Measurements from ENCODE around the gene TMEM62.

- TF ChIP-seq CTCF (IDR thresholded peaks at IDR 0.05; ENCODE audit: insufficient read depth, low read length) (no peak), POLR2AphosphoS5 (IDR thresholded peaks at IDR 0.05; ENCODE audit: low read depth) (no peak), GABPA (IDR thresholded peaks at IDR 0.05; ENCODE audit: low read depth) (no peak), SPI1 (IDR thresholded peaks at IDR 0.05; ENCODE audit: borderline replicate concordance, low read depth) (no peak)
These were observed 26.9 kb upstream of the TMEM62 start for GRCh38 chr15:43106486-43106829.
